GM21619 (cell line): ENCODE data around the gene SOWAHA.
A peak's percentile ranks its signal among the peaks of the same experiment; 100 is the strongest.
"Not testable (repeated sequence)": the region's sequence is repeated elsewhere in the genome, so short reads cannot be mapped to it uniquely, and the experiment has no call there.

ENCODE experiments used
- ATAC-seq: cut with Tn5 transposase; IDR thresholded peaks from one replicate; pipeline ENCODE4 v1.9.1; 2021; ENCODE audit not compliant: unreplicated experiment

SOWAHA gene

GRCh38 chr5:132848270-132848669, 35.2 kb downstream of the SOWAHA start:
- no peak for ATAC-seq

- ATAC-seq: no peak
These were observed 36.2 kb downstream of the SOWAHA start for GRCh38 chr5:132849347-132849746.

GRCh38 chr5:132850066-132850465, 37.0 kb downstream of the SOWAHA start:
- ATAC-seq: no peak

GRCh38 chr5:132853323-132853722, 40.2 kb downstream of the SOWAHA start:
- ATAC-seq: no peak

GRCh38 chr5:132853790-132854189, 40.7 kb downstream of the SOWAHA start:
- no peak for ATAC-seq

- ATAC-seq: no peak
These were observed 41.2 kb downstream of the SOWAHA start for GRCh38 chr5:132854301-132854700.

GRCh38 chr5:132854992-132855391, 41.9 kb downstream of the SOWAHA start:
- ATAC-seq: not testable (repeated sequence)

- ATAC-seq: no peak
These were observed 42.9 kb downstream of the SOWAHA start for GRCh38 chr5:132856011-132856410.

- no peak for ATAC-seq
These were observed 46.9 kb downstream of the SOWAHA start for GRCh38 chr5:132859889-132860437.

GRCh38 chr5:132860742-132861141, 47.6 kb downstream of the SOWAHA start:
- no peak for ATAC-seq

- ATAC-seq: peak; percentile 28
These were observed 52.7 kb downstream of the SOWAHA start for GRCh38 chr5:132865668-132866341.
